ENCODE results near the gene POLR3B. TPM values are rescaled to one million over a fixed set of nuclear protein-coding genes. Genes with fewer than 3 reads are reported as not detected.
"Not testable (repeated sequence)": the region's sequence is repeated elsewhere in the genome, so short reads cannot be mapped to it uniquely, and the experiment has no call there.

The POLR3B gene
- total RNA-seq, 1 donor: 11.9 TPM

DNA sequence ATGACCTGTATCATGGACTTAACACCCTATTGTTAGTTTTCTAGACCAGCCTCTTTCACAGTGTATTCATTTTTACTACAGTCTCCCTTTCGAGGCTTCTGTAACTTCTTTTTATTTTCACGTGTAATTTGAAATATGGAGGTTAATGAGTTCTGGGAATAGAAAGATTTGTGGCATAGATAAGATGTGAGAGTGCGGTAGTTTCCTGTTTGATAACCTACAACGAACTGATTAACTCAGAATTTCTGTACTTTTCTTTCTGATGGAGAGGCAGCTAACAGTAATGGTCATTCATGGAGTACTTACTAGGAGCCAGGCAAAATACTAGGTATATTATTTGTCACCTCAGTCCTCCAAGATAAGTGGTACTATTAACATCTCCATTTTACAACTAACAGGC is 21.2 kb downstream of the POLR3B start:
- Histone ChIP-seq H3K4me1 (ENCODE audit: insufficient read depth, low read length) (no peaks in the 10 kb centered on the region), H4K20me1 (ENCODE audit: insufficient read depth, low read length) (no peaks in the 10 kb centered on the region), H3K36me3 (ENCODE audit: insufficient read depth, low read length) (peaks cover 36% of the 10 kb centered on the region), H3K27me3 (ENCODE audit: insufficient read depth, low read length) (no peaks in the 10 kb centered on the region), H3K4me3 (ENCODE audit: insufficient read depth, low read length) (no peak overlapping the region), H3K27ac (ENCODE audit: low read depth, low read length) (no peak overlapping the region), H3K79me2 (ENCODE audit: insufficient read depth, low read length) (no peaks in the 10 kb centered on the region), H3K9me3 (ENCODE audit: low read depth, low read length) (no peaks in the 10 kb centered on the region), H3K4me2 (ENCODE audit: insufficient read depth, low read length) (no peak overlapping the region), H2AFZ (ENCODE audit: low read length) (no peak overlapping the region)
- TF ChIP-seq, protein P1, sequence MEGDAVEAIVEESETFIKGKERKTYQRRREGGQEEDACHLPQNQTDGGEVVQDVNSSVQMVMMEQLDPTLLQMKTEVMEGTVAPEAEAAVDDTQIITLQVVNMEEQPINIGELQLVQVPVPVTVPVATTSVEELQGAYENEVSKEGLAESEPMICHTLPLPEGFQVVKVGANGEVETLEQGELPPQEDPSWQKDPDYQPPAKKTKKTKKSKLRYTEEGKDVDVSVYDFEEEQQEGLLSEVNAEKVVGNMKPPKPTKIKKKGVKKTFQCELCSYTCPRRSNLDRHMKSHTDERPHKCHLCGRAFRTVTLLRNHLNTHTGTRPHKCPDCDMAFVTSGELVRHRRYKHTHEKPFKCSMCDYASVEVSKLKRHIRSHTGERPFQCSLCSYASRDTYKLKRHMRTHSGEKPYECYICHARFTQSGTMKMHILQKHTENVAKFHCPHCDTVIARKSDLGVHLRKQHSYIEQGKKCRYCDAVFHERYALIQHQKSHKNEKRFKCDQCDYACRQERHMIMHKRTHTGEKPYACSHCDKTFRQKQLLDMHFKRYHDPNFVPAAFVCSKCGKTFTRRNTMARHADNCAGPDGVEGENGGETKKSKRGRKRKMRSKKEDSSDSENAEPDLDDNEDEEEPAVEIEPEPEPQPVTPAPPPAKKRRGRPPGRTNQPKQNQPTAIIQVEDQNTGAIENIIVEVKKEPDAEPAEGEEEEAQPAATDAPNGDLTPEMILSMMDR (IDR thresholded peaks at IDR 0.05; ENCODE audit: extremely low read depth, low read depth, low read length): no peak
- DNase-seq (ENCODE audit: insufficient read length, low spot score, missing footprints): no peak

DNA sequence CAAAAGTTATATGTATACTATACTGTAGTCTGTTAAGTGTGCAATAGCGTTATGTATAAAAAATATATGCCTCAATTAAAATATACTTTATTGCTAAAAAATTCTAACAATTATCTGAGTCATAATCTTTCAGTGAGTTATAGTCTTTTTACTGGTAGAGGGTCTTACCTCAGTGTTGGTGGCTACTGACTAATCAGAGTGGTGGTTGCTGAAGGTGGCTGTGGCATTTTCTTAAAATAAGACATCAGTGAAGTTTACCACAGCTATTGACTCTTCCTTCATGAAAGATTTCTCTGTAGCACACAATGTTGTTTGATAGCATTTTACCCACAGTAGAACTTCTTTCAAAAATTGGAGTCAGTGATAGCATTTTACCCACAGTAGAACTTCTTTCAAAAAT is 23.4 kb downstream of the POLR3B start:
- TF ChIP-seq, protein P1 (IDR thresholded peaks at IDR 0.05; ENCODE audit: extremely low read depth, low read depth, low read length): no peak
- H3K4me2 ChIP-seq (ENCODE audit: insufficient read depth, low read length): no peak overlapping the region
- H3K36me3 ChIP-seq (ENCODE audit: insufficient read depth, low read length): peaks cover 42% of the 10 kb centered on the region
- H3K79me2 ChIP-seq (ENCODE audit: insufficient read depth, low read length): no peaks in the 10 kb centered on the region
- H2AFZ ChIP-seq (ENCODE audit: low read length): no peak overlapping the region
- H3K27me3 ChIP-seq (ENCODE audit: insufficient read depth, low read length): no peaks in the 10 kb centered on the region
- H4K20me1 ChIP-seq (ENCODE audit: insufficient read depth, low read length): no peaks in the 10 kb centered on the region
- DNase-seq (ENCODE audit: insufficient read length, low spot score, missing footprints): no peak
- no peak overlapping the region for H3K27ac ChIP-seq (ENCODE audit: low read depth, low read length)
- H3K4me1 ChIP-seq (ENCODE audit: insufficient read depth, low read length): no peaks in the 10 kb centered on the region
- no peak overlapping the region for H3K4me3 ChIP-seq (ENCODE audit: insufficient read depth, low read length)
- H3K9me3 ChIP-seq (ENCODE audit: low read depth, low read length): no peaks in the 10 kb centered on the region

DNA sequence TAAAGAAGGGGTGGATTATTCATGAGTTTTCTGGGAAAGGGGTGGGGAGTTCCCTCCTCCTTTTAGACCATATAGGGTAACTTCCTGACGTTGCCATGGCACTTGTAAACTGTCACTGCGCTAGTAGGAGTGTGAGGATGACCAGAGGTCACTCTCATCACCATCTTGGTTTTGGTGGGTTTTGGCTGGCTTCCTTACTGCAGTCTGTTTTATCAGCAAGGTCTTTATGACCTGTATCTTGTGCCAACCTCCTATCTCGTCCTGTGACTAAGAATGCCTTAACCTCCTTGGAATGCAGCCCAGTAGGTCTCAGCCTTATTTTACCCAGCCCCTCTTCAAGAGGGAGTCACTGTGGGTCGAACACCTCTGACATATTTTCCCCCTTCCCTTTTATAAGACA is 24.3 kb downstream of the POLR3B start:
- peaks cover 39% of the 10 kb centered on the region for H3K36me3 ChIP-seq (ENCODE audit: insufficient read depth, low read length)
- H3K27ac ChIP-seq (ENCODE audit: low read depth, low read length); H3K4me2 ChIP-seq (ENCODE audit: insufficient read depth, low read length); H3K4me3 ChIP-seq (ENCODE audit: insufficient read depth, low read length); H2AFZ ChIP-seq (ENCODE audit: low read length); DNase-seq (ENCODE audit: insufficient read length, low spot score, missing footprints); H3K4me1 ChIP-seq (ENCODE audit: insufficient read depth, low read length); H3K27me3 ChIP-seq (ENCODE audit: insufficient read depth, low read length); H3K79me2 ChIP-seq (ENCODE audit: insufficient read depth, low read length); H3K9me3 ChIP-seq (ENCODE audit: low read depth, low read length); H4K20me1 ChIP-seq (ENCODE audit: insufficient read depth, low read length): not testable (repeated sequence)

DNA sequence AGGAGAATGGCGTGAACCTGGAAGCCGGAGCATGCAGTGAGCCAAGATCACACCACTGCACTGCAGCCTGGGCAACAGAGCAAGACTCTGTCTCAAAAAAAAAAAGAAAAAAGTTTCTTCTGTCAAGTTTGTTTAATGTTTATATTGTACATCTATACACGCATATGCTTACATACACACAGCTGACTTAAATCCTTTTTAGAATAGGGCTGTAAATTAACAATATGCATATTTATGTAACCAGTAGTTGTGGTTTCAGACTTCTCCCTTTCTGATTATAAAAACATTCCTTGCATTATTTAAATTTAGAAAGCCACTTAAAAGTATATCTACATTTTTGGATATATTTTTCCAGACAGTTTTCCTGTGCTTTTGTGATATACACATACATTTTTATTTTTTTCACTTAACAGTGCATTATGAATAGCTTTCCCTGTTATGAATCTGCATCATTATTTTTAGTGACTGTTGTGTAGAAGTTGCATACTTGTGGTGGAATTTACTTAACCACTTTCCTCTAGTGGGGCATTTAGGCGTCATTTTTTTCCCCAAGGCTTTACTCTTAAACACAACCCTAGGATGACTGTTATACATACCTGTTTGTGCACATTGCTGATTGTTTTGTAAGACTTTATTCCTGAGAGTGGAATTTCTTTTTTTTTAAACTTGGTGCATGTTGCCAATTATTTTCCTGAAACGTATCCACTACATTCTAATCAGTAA is 29.4 kb downstream of the POLR3B start:
- H3K9me3 ChIP-seq (ENCODE audit: low read depth, low read length): no peaks in the 10 kb centered on the region
- peaks cover 23% of the 10 kb centered on the region for H3K36me3 ChIP-seq (ENCODE audit: insufficient read depth, low read length)
- H3K27me3 ChIP-seq (ENCODE audit: insufficient read depth, low read length): no peaks in the 10 kb centered on the region
- peaks cover 2% of the 10 kb centered on the region for H4K20me1 ChIP-seq (ENCODE audit: insufficient read depth, low read length)
- no peak overlapping the region for H3K4me3 ChIP-seq (ENCODE audit: insufficient read depth, low read length)
- H3K4me2 ChIP-seq (ENCODE audit: insufficient read depth, low read length): no peak overlapping the region
- TF ChIP-seq, protein P1 (IDR thresholded peaks at IDR 0.05; ENCODE audit: extremely low read depth, low read depth, low read length): no peak
- H2AFZ ChIP-seq (ENCODE audit: low read length): no peak overlapping the region
- no peaks in the 10 kb centered on the region for H3K79me2 ChIP-seq (ENCODE audit: insufficient read depth, low read length)
- DNase-seq (ENCODE audit: insufficient read length, low spot score, missing footprints): peak; percentile 73
- no peak overlapping the region for H3K27ac ChIP-seq (ENCODE audit: low read depth, low read length)
- peaks cover 5% of the 10 kb centered on the region for H3K4me1 ChIP-seq (ENCODE audit: insufficient read depth, low read length)
